Thoracic aorta (tissue), 2 donors: ENCODE results near the gene NOL4L. TPM values are rescaled to one million over a fixed set of nuclear protein-coding genes. Genes with fewer than 3 reads are reported as not detected.

Experiments
- ATAC-seq: fragments of 150-250 bp; one replicate; pipeline ENCODE4 v1.8.0; 2017; ENCODE audit warnings: low read depth; ENCODE audit not compliant: insufficient number of reproducible peaks, low FRiP score
- DNase-seq: peaks from one replicate; pipeline ENCODE4 v3.0.0-alpha.2; 2020; ENCODE audit warnings: low spot score
- H3K27ac ChIP-seq, 2 donors: fragments of 200-600 bp; sonication (generic); 1 replicate in 1 of 2; 2 replicates in 1 of 2; pipeline ENCODE4 v1.5.1; 2016; ENCODE audit warnings: mild to moderate bottlenecking in 2 of 2, moderate library complexity in 2 of 2
- H3K27me3 ChIP-seq: fragments of 200-600 bp; sonication (generic); replicated peaks from 2 replicates; pipeline ENCODE4 v1.6.0; 2016; ENCODE audit warnings: mild to moderate bottlenecking; ENCODE audit not compliant: insufficient read depth
- H3K36me3 ChIP-seq: fragments of 200-600 bp; sonication (generic); one replicate; pipeline ENCODE4 v1.5.1; 2016
- H3K4me1 ChIP-seq, 2 donors: fragments of 200-600 bp; sonication (generic); 1 replicate in 1 of 2; 2 replicates in 1 of 2; pipeline versions ENCODE4 v1.5.1 to v1.6.0; 2016; ENCODE audit warnings: low read depth in 2 of 2, mild to moderate bottlenecking in 1 of 2; ENCODE audit not compliant: control insufficient read depth in 1 of 2
- H3K4me3 ChIP-seq: fragments of 200-600 bp; sonication (generic); 2 replicates; pipeline ENCODE4 v1.5.1; 2016; ENCODE audit warnings: mild to moderate bottlenecking
- H3K9me3 ChIP-seq: fragments of 200-600 bp; sonication (generic); 2 replicates; pipeline ENCODE4 v1.5.1; 2016
- CTCF ChIP-seq: fragments of 200-600 bp; sonication (generic); IDR thresholded peaks from one replicate; pipeline ENCODE4 v1.5.1; 2019; ENCODE audit warnings: antibody characterized with exemption
- total RNA-seq, 2 donors: library from RNA; depleted of rRNA; stranded (reverse); fragments of >200 nt; gene quantifications; one replicate each; pipeline versions ENCODE4 v1.1.0 to v1.2.3, GENCODE V29; 2016

Gene NOL4L
- total RNA-seq, 2 donors from 2014 or later, result 17.5 to 23.7 TPM

- H3K9me3 ChIP-seq, result no peaks in the 10 kb centered on the region
- no peak for TF ChIP-seq CTCF
- H3K27ac ChIP-seq, result no peak overlapping the region
- no peak overlapping the region for H3K4me3 ChIP-seq
- ATAC-seq, result no peak
- no peaks in the 10 kb centered on the region for H3K4me1 ChIP-seq
- H3K27me3 ChIP-seq, result no peaks in the 10 kb centered on the region
- no peak for DNase-seq
- no peaks in the 10 kb centered on the region for H3K36me3 ChIP-seq
Observed at GRCh38 chr20:32465092-32465900, 119.8 kb downstream of the NOL4L start.

- H3K4me1 ChIP-seq, result no peaks in the 10 kb centered on the region
- no peaks in the 10 kb centered on the region for H3K9me3 ChIP-seq
- no peaks in the 10 kb centered on the region for H3K27me3 ChIP-seq
- TF ChIP-seq CTCF, result no peak
- no peak overlapping the region for H3K4me3 ChIP-seq
- ATAC-seq, result no peak
- H3K36me3 ChIP-seq, result no peaks in the 10 kb centered on the region
- H3K27ac ChIP-seq, result no peak overlapping the region
- DNase-seq, result no peak
Observed at GRCh38 chr20:32464401-32465091, 120.6 kb downstream of the NOL4L start.

- Histone ChIP-seq H3K9me3 (no peaks in the 10 kb centered on the region), H3K4me3 (no peak overlapping the region), H3K27me3 (no peaks in the 10 kb centered on the region), H3K27ac (no peak overlapping the region), H3K36me3 (no peaks in the 10 kb centered on the region), H3K4me1 (no peaks in the 10 kb centered on the region)
- DNase-seq, result no peak
- ATAC-seq, result no peak
- no peak for TF ChIP-seq CTCF
Observed at GRCh38 chr20:32463642-32464400, 121.3 kb downstream of the NOL4L start.

GRCh38 chr20:32462900-32463641, 122.1 kb downstream of the NOL4L start:
- Histone ChIP-seq H3K27me3 (no peaks in the 10 kb centered on the region), H3K27ac (no peak overlapping the region), H3K9me3 (no peaks in the 10 kb centered on the region), H3K36me3 (no peaks in the 10 kb centered on the region), H3K4me1 (peaks cover 0 to under 1% of the 10 kb centered on the region in 2 donors), H3K4me3 (no peak overlapping the region)
- no peak for TF ChIP-seq CTCF
- DNase-seq, result no peak
- ATAC-seq, result no peak
